Mammary epithelial cell (primary cell): ENCODE data around the gene USH2A.

Experiments used
- EZH2 ChIP-seq: IDR thresholded peaks from 2 replicates; pipeline ENCODE4 v1.6.1; 2012; ENCODE audit warnings: low read length, inconsistent platforms, borderline replicate concordance
- TF ChIP-seq, protein P1 (sequence below), 2 donors: IDR thresholded peaks in 1 of 2; conservative IDR thresholded peaks in 1 of 2; 2 replicates each; pipeline ENCODE4 v1.5.1; 2011 to 2012; ENCODE audit warnings: inconsistent platforms in 2 of 2, low read length in 2 of 2, mild to moderate bottlenecking in 2 of 2, control low read depth in 1 of 2, low read depth in 1 of 2; ENCODE audit not compliant: insufficient read depth in 1 of 2; ENCODE audit errors: extremely low read depth in 1 of 2

DNA sequence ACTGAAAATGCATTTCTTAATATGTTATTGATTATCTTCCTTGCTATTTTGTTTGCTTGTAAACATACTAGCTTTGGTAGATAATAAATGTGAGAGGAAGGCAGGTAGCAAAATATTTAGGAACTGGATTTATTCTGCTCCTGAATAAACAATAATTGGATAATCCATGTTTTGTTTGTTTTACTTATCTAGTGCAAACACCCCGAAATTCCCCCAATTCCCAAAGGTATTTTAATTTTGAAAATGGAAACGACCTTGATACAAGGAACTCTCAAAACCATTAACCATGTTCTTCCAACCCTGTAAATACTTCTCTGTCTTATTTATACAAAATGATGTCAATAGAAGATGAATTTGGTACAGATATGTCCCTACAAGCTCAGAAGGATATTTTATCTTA, 3.0 kb downstream of the USH2A start:
- TF ChIP-seq, protein P1, sequence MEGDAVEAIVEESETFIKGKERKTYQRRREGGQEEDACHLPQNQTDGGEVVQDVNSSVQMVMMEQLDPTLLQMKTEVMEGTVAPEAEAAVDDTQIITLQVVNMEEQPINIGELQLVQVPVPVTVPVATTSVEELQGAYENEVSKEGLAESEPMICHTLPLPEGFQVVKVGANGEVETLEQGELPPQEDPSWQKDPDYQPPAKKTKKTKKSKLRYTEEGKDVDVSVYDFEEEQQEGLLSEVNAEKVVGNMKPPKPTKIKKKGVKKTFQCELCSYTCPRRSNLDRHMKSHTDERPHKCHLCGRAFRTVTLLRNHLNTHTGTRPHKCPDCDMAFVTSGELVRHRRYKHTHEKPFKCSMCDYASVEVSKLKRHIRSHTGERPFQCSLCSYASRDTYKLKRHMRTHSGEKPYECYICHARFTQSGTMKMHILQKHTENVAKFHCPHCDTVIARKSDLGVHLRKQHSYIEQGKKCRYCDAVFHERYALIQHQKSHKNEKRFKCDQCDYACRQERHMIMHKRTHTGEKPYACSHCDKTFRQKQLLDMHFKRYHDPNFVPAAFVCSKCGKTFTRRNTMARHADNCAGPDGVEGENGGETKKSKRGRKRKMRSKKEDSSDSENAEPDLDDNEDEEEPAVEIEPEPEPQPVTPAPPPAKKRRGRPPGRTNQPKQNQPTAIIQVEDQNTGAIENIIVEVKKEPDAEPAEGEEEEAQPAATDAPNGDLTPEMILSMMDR (conservative IDR thresholded peaks at IDR 0.05 in 1 of 2, IDR thresholded peaks at IDR 0.05 in 1 of 2; ENCODE audit: extremely low read depth in 1 of 2, insufficient read depth in 1 of 2, low read depth in 1 of 2, low read length in 2 of 2), result no peak
- no peak for TF ChIP-seq EZH2
